Esophagus squamous epithelium (tissue), 5 donors: ENCODE measurements around the gene GRIN3B. TPM values are rescaled to one million over a fixed set of nuclear protein-coding genes. Genes with fewer than 3 reads are reported as not detected.

Source experiments
- DNase-seq: peaks from one replicate; lab custom pipeline; 2025; lab: John Stamatoyannopoulos, UW
- H3K27ac ChIP-seq, 4 donors: fragments of 200-600 bp; sonication (generic); one replicate each; pipeline ENCODE4 v1.5.1; 2016 to 2019; ENCODE audit warnings: mild to moderate bottlenecking in 1 of 4
- H3K27me3 ChIP-seq, 4 donors: fragments of 200-600 bp; sonication (generic); 1 replicate in 3 of 4; 2 replicates in 1 of 4; pipeline versions ENCODE4 v1.5.1 to v1.6.0; 2017 to 2021; ENCODE audit warnings: antibody characterized with exemption in 1 of 4
- H3K36me3 ChIP-seq, 3 donors: fragments of 200-600 bp; sonication (generic); one replicate each; pipeline ENCODE4 v1.5.1; 2016 to 2019
- H3K4me1 ChIP-seq, 3 donors: fragments of 200-600 bp; sonication (generic); one replicate each; pipeline ENCODE4 v1.5.1; 2017 to 2019
- H3K4me3 ChIP-seq, 4 donors: fragments of 200-600 bp; sonication (generic); 1 replicate in 3 of 4; 2 replicates in 1 of 4; pipeline ENCODE4 v1.5.1; 2016 to 2019; ENCODE audit warnings: mild to moderate bottlenecking in 2 of 4, moderate library complexity in 1 of 4
- H3K9me3 ChIP-seq, 3 donors: fragments of 200-600 bp; sonication (generic); one replicate each; pipeline ENCODE4 v1.5.1; 2016 to 2019
- POLR2A ChIP-seq, 4 donors: fragments of 450-650 bp; IDR thresholded peaks; one replicate each; pipeline ENCODE4 v1.6.1; 2017; ENCODE audit warnings: antibody characterized with exemption in 4 of 4, mild to moderate bottlenecking in 4 of 4, moderate library complexity in 3 of 4
- WGBS, 2 donors: methylation state at CpG; one replicate each; pipeline ENCODE4 v1.1.5; 2018; 5-methylcytosine and 5-hydroxymethylcytosine counted together
- intact Hi-C: fragments of 100-400 bp; cut with DNase I; formaldehyde crosslinking; loops from one replicate; pipeline ENCODE4 v1.15.0; 2022
- total RNA-seq, 4 donors: library from RNA; depleted of rRNA; stranded (reverse); fragments of >200 nt; gene quantifications; one replicate each; pipeline ENCODE4 v1.1.0, GENCODE V29; 2016
- TF ChIP-seq, protein P1 (sequence below), 6 experiments: fragments of 450-650 bp in 4 of 6; fragments of 200-600 bp in 2 of 6; sonication (generic) in 2 of 6; IDR thresholded peaks; one replicate each; pipeline ENCODE4 v1.5.1; 2016 to 2019; ENCODE audit warnings: antibody characterized with exemption in 6 of 6, mild to moderate bottlenecking in 4 of 6, moderate library complexity in 4 of 6
- donor health status: DM: yes; HTN: yes; CAD: no.

GRIN3B gene
- total RNA-seq, 4 donors from 2014 or later = not detected

DNA sequence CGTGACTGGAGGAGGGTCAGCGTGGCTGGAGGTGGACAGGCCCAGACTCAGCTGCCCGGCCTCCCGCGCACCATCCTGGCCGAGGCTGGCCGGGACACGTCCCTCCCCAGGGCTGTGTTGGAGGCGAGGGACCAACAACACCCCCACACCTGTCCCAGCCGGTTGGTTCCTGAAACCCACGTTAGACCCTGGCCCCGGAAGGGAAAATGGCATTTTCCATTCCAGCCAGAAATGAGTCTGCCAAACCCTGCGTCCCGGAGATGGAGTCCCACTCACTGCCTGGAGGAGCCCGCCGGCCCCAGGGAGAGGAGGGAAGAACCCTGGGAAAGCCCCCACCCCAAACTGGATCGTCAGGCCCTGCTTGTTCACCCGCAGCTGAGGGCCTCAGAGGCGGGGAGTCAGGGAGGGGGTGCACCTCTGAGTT, 20.9 kb upstream of the GRIN3B start:
- H3K36me3 ChIP-seq = no peaks in the 10 kb centered on the region
- 28 to 41% methylated on average over 2 to 4 of the region's 19 CpGs for WGBS, 2 donors
- no peak for DNase-seq
- H3K27ac ChIP-seq = no peak overlapping the region
- H3K4me1 ChIP-seq = peaks cover 10 to 34% (median 12%) of the 10 kb centered on the region in 3 donors
- TF ChIP-seq POLR2A (IDR thresholded peaks at IDR 0.05) = no peak
- TF ChIP-seq, protein P1, sequence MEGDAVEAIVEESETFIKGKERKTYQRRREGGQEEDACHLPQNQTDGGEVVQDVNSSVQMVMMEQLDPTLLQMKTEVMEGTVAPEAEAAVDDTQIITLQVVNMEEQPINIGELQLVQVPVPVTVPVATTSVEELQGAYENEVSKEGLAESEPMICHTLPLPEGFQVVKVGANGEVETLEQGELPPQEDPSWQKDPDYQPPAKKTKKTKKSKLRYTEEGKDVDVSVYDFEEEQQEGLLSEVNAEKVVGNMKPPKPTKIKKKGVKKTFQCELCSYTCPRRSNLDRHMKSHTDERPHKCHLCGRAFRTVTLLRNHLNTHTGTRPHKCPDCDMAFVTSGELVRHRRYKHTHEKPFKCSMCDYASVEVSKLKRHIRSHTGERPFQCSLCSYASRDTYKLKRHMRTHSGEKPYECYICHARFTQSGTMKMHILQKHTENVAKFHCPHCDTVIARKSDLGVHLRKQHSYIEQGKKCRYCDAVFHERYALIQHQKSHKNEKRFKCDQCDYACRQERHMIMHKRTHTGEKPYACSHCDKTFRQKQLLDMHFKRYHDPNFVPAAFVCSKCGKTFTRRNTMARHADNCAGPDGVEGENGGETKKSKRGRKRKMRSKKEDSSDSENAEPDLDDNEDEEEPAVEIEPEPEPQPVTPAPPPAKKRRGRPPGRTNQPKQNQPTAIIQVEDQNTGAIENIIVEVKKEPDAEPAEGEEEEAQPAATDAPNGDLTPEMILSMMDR (IDR thresholded peaks at IDR 0.05) = no peak
- no peak overlapping the region for H3K4me3 ChIP-seq
- peaks cover 0 to 20% (median 0%) of the 10 kb centered on the region in 4 donors for H3K27me3 ChIP-seq
- intact Hi-C loops = loop anchor here (10.0 kb wide), 1 partner anchor 215 kb away; no protein-coding TSS in a partner anchor
- no peaks in the 10 kb centered on the region for H3K9me3 ChIP-seq

DNA sequence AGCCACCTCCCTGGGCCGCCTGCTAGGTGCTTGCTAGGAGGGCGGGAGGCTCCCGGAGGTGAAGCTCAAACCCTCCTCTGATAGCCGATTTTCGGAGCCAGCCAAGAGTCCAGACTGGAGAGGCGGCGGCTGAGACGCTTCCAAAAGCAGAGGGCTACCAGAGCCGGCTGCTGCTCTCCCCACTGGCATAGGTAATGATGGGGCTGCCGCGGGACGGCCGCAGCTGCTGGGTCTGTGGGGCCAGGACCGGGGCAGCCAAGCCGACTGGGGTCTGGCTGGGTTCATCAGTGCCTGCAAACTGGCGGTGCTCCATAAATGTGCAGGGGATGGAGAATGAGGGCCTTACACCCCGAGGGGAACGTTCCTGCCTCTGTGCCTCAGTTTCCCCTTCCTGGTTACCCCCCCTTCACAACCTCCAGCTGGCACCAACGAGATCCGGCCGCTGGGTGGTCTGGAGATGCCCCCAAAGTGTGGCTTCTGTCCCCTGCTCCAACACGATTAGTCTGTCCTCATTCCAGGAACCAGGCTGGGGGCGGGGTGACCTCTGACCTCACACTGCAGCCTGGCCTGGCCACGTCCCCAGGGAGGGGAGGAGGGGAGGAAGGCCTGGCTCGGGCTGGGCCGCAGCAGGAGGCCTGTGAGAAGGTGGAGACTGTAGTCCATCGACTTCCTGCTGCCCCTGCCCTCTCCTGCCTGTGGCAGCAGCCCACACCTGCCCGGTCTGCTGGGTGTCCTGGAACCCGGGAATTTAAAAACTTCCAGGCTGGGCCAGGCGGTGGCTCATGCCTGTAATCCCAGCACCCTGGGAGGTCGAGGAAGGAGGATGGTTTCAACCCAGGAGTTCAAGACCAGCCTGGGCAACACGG, 19.9 kb upstream of the GRIN3B start:
- Histone ChIP-seq H3K4me1 (peaks cover 16 to 43% (median 19%) of the 10 kb centered on the region in 3 donors), H3K9me3 (no peaks in the 10 kb centered on the region), H3K27ac (no peak overlapping the region), H3K36me3 (no peaks in the 10 kb centered on the region), H3K4me3 (no peak overlapping the region), H3K27me3 (peaks cover 0 to 20% (median 0%) of the 10 kb centered on the region in 4 donors)
- intact Hi-C loops = loop anchor here (10.0 kb wide), 1 partner anchor 126 kb away; the partner anchor contains the start of genes CFD and ELANE
- TF ChIP-seq, protein P1 (IDR thresholded peaks at IDR 0.05) = no peak
- no peak for TF ChIP-seq POLR2A (IDR thresholded peaks at IDR 0.05)
- 10 to 64% methylated on average over 4 to 8 of the region's 32 CpGs for WGBS, 2 donors
- no peak for DNase-seq

DNA sequence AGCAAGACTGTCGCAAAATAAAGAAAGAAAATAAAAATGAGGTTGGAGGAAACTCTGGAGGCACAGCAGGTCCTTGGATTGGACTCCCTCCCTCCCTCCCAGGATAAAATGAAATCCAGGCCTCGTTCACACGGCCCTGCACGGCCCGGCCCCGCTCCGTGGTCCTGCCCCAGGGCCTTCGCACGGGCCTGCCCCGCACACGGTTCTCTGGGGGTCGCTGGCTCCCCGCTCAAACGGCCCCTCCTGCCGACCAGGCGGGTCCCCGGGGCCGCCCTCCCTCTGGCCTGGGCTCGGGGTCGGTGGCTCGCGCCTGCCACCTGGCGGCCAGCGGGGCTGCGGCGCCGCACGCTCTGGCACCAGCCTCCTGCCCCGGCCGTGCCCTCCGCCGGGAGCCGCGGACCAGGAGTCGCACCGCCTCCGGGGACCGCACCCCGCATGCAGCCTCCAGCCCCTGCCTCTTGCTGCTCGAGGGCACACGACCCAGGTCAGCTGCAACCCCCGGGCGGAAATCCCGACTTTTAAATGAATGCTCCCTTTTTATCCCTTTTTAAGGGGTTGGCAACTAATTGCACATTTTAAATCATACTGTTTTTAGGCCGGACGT, 17.6 kb upstream of the GRIN3B start:
- Histone ChIP-seq H3K4me3 (peak overlapping the region in 3 of 4 donors; percentile 29 to 65 (median 38)), H3K36me3 (peaks cover 0 to 23% (median 8%) of the 10 kb centered on the region in 3 donors), H3K9me3 (no peaks in the 10 kb centered on the region), H3K27ac (peak overlapping the region in 3 of 4 donors; percentile 51 to 96 (median 90)), H3K4me1 (peaks cover 16 to 48% (median 21%) of the 10 kb centered on the region in 3 donors), H3K27me3 (peaks cover 0 to 16% (median 0%) of the 10 kb centered on the region in 4 donors)
- intact Hi-C loops = loop anchor here (2.0 to 10.0 kb wide), 2 partner anchors 62 to 128 kb away; partner anchors contain the start of genes CFD and ELANE
- no peak for DNase-seq
- WGBS, 2 donors = 0 to 2% methylated on average over 24 to 29 of the region's 46 CpGs
- no peak for TF ChIP-seq POLR2A (IDR thresholded peaks at IDR 0.05)
- TF ChIP-seq, protein P1 (IDR thresholded peaks at IDR 0.05) = peak; percentile 87 to 99 (median 99)

DNA sequence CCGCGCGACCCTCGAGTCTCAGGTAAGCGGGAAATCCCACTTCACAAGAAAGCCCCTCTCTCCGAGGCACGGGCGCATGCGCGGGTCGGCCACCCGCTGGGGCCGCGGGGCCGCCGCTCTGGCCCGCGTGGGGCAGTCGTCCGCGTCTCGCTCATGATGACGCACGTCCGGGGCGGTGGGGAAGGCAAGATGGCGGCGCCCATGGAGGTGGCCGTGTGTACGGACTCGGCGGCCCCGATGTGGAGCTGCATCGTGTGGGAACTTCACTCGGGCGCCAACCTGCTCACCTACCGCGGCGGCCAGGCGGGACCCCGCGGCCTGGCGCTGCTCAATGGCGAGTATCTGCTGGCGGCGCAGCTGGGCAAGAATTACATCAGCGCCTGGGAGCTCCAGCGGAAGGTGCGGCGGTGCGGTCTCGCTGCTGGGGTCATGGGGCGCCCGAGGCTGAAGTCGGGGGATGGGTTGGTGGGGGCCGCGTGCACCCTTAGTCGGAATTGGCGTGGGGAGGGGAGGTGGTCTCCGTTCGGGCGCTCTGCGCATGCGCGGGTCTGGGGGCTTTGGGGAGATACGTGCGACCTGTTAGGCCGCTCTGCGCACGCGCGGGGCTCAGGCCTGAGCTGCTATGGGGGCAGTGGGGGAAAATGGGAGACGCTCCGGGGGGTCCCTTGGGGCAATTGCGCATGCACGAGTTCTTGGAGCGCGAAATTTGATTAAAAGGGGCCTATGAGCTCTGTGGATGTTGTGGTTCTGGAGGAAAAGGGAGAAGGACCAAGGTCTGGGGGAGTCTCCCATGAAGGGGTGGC, 15.9 kb upstream of the GRIN3B start, which contains the start of gene WDR18:
Gene WDR18, plus strand, starts transcription at position 181 of the 803 bp plus-strand sequence. Its CDS starts 9 bp downstream, at position 190.
- H3K9me3 ChIP-seq = no peaks in the 10 kb centered on the region
- TF ChIP-seq POLR2A (IDR thresholded peaks at IDR 0.05) = peak in 2 of 4 donors; percentile 36 to 65
- TF ChIP-seq, protein P1 (IDR thresholded peaks at IDR 0.05) = peak in 5 of 6 experiments; percentile 18 to 71 (median 41)
- peaks cover 0 to 35% (median 8%) of the 10 kb centered on the region in 3 donors for H3K36me3 ChIP-seq
- peak within 1 kb of the TSS; percentile 76 to 100 (median 95) for H3K4me3 ChIP-seq
- DNase-seq = peak; percentile 56
- H3K27ac ChIP-seq = peak within 1 kb of the TSS; percentile 87 to 96 (median 91)
- peaks cover 16 to 45% (median 21%) of the 10 kb centered on the region in 3 donors for H3K4me1 ChIP-seq
- intact Hi-C loops = loop anchor here (10.0 kb wide), 1 partner anchor 130 kb away; the partner anchor contains the start of genes CFD and ELANE
- WGBS, 2 donors = 0 to 1% methylated on average over 16 to 18 of the region's 78 CpGs
- peaks cover 0 to 12% (median 0%) of the 10 kb centered on the region in 4 donors for H3K27me3 ChIP-seq
